LNCaP clone FGC (cell line): Measurements from ENCODE around the gene LGALS8.

Experiments
- DNase-seq: peaks from one replicate; pipeline ENCODE4 v3.0.0-alpha.2; 2011; ENCODE audit warnings: low read depth
- H3K4me3 ChIP-seq: 2 replicates; pipeline ENCODE4 v1.5.1; 2011; ENCODE audit warnings: mild to moderate bottlenecking, low read depth, low read length, control low read depth
- TF ChIP-seq, protein P1 (sequence below): IDR thresholded peaks from 2 replicates; pipeline ENCODE4 v1.5.1; 2012; ENCODE audit warnings: mild to moderate bottlenecking; ENCODE audit not compliant: control insufficient read depth, insufficient read depth; ENCODE audit errors: extremely low read depth

Gene LGALS8

DNA sequence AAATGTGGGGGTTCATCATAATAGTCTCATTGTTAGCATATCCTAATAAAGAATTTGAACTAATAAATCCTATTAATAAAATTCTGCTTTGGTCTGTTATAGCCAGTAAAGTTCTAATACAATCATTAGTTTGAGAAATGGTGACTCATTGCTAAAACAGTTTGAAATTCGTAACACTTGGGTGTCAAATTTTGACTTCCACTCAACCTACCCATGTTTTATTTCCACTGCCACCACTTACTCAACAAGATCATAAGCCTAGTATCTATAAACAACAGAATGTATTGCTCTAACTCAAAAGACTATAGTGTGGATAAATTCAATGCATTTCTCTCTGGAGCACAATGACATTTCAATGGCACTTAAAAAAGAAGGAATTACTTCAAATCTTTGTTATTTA, 29.1 kb downstream of the LGALS8 start:
- TF ChIP-seq, protein P1, sequence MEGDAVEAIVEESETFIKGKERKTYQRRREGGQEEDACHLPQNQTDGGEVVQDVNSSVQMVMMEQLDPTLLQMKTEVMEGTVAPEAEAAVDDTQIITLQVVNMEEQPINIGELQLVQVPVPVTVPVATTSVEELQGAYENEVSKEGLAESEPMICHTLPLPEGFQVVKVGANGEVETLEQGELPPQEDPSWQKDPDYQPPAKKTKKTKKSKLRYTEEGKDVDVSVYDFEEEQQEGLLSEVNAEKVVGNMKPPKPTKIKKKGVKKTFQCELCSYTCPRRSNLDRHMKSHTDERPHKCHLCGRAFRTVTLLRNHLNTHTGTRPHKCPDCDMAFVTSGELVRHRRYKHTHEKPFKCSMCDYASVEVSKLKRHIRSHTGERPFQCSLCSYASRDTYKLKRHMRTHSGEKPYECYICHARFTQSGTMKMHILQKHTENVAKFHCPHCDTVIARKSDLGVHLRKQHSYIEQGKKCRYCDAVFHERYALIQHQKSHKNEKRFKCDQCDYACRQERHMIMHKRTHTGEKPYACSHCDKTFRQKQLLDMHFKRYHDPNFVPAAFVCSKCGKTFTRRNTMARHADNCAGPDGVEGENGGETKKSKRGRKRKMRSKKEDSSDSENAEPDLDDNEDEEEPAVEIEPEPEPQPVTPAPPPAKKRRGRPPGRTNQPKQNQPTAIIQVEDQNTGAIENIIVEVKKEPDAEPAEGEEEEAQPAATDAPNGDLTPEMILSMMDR = no peak
- DNase-seq = no peak
- H3K4me3 ChIP-seq = no peak overlapping the region

DNA sequence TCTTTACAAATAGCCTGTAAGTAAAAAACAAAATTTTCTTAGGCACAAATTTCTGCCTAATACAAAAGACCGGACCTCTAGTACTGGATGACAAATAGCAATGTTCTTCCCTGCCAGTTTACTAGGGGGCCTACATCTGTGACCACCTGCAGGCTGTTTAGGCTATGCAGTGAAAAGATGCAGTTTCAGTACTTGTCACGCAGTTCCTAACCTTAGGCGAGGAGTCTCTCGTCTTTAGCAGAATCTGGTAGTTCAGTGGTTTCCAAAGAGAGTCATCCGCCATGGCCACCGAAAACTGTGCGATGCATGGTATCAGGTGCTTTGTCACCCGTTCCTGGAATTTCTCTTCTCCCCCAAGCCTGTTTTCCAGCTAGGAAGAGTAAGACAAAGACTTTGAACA, 29.6 kb downstream of the LGALS8 start:
- DNase-seq = no peak

DNA sequence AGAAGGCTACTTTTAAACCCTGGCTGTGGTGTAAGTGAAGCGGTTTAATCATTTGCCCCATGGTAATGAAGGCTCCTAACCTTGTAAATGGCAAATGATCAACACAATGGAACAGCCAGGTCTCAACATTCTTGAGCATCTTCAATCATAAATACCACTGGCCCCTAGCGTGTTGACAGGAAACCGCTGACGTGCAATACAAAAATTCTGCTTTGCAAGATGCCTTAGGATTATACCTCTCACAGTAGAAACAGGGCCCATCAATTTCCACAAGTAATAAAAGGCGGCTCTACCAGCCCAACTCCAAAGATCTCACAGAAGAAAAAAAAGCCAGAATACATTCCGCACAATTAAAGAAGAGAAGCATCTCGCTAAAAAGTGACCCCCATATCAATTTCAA, 32.8 kb downstream of the LGALS8 start:
- TF ChIP-seq, protein P1 = no peak
- no peak overlapping the region for H3K4me3 ChIP-seq
- DNase-seq = no peak

More for the DNA sequence above, 29.6 kb downstream of the LGALS8 start:
- no peak overlapping the region for H3K4me3 ChIP-seq
- TF ChIP-seq, protein P1 = no peak

DNA sequence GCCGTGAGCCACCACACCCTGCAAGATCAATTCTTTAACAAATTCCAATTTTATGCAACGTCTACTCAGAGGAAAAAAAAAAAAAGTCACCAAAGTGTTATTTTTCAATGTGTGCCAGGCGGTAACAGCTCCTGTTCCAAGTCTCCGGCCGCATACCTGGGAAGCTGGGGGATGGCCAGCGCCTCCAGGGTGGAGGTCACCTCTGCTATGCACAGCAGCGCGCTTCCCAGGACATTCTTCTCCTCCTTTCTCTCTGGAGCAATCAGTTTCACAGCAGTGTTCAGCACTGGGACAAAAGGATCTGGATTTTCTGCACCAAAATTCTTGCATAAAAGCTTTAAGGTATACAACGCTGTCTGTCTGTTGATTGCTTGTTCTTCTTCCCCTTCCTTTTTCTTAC, 34.3 kb downstream of the LGALS8 start:
- no peak for DNase-seq
- TF ChIP-seq, protein P1 = no peak
- no peak overlapping the region for H3K4me3 ChIP-seq

DNA sequence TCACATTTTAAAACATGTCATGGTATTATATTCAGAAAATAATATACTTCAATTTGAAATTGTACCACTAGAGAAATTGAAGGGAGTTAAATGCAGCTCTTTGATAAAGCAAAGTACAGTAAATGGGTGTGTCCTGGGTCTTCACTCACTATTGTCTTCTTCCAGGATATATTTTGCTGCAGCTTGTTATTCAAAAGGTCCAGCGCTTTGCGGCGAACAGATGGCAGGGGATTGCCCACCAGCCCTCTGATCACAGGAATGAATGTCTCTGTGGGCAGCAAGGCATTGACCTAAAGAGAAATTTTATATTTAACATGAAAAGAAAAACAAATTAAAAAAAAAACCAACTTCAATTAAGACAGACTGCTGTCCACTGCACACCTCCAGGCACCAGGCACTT, 35.1 kb downstream of the LGALS8 start:
- H3K4me3 ChIP-seq = no peak overlapping the region
- no peak for DNase-seq
- TF ChIP-seq, protein P1 = no peak

DNA sequence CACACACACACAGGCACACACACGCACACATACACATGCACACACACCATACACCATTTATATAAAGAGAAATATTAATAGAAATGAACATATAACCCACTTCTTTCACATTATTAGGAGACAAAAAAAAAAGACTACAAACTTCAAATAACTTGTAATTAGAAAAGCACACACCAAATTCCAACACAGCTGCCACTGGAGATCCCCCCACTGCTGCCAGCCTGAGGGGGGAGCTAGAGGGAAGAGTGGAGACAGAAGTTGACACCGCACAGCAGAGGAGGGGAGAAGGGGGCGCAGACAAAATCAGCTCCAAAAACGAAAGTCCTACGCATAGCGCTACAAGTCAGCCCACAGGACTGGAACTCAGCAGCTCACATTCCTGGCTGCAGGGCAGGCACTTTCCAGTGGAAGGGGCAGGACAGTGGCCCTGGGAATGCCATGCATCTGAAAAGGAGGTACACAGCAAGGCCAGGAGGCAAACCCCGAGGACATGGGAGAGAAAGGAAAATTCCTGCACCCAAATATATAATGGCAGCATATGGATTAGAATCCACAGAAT, 36.5 kb downstream of the LGALS8 start:
- TF ChIP-seq, protein P1 = no peak
- no peak for DNase-seq
- H3K4me3 ChIP-seq = no peak overlapping the region

DNA sequence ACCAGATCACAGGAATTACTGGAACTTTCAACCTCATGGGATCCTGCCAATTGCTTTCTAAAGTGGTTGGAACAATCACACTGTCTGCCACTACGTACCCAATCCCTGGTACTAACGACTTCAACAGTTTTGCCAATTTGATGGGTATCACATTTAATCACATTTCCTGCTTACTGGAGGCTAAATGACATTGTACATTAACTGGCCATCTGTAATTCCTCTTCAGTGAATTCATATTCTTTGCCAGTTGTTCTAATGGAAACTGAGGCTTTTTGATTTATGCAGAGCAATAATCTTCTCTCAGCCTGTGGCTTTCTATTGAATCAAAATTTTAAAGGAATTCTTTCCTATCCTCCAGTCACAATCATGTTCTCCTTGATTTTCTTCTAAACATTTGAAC, 38.2 kb downstream of the LGALS8 start:
- DNase-seq = no peak
- TF ChIP-seq, protein P1 = no peak

More for the DNA sequence above, 38.2 kb downstream of the LGALS8 start:
- H3K4me3 ChIP-seq = no peak overlapping the region
